Cardiac fibroblast (primary cell): ENCODE results near the gene TBC1D22B.
"Not testable (repeated sequence)": the region's sequence is repeated elsewhere in the genome, so short reads cannot be mapped to it uniquely, and the experiment has no call there.

Source experiments
- DNase-seq, 2 donors: peaks; one replicate each; pipeline versions ENCODE4 v3.0.0 to v3.0.0-alpha.2; 2010; ENCODE audit warnings: low read depth in 2 of 2
- H3K4me3 ChIP-seq, 2 donors: replicated peaks in 1 of 2; 1 replicate in 1 of 2; 2 replicates in 1 of 2; pipeline ENCODE4 v1.5.1; 2011; ENCODE audit warnings: low read depth in 2 of 2, low read length in 2 of 2, mild to moderate bottlenecking in 2 of 2, moderate library complexity in 1 of 2
- TF ChIP-seq, protein P1 (sequence below): IDR thresholded peaks from one replicate; pipeline ENCODE4 v1.5.1; 2011; ENCODE audit warnings: low read depth, mild to moderate bottlenecking, low read length, inconsistent platforms

TBC1D22B gene

DNA sequence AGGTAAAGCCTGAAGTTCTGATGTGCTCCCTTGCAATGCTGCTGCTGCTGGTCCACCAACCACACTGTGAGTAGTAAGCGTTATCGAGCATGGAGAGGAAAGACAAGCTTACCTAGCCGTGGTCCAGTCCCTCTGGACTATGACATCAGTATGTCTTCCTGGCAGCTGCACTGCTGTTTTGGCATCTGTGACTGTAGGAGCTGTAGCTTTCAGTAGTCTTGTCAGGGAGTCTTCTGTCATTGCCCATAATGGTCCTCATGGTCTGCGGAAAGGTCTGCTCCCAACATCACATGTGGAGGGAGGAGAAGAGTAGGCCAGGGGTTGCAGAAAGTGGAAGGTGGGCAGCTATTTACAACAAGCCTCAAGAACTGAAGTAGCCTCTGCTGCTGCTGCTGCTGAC, 27.2 kb downstream of the TBC1D22B start:
- no peak for DNase-seq
- TF ChIP-seq, protein P1, sequence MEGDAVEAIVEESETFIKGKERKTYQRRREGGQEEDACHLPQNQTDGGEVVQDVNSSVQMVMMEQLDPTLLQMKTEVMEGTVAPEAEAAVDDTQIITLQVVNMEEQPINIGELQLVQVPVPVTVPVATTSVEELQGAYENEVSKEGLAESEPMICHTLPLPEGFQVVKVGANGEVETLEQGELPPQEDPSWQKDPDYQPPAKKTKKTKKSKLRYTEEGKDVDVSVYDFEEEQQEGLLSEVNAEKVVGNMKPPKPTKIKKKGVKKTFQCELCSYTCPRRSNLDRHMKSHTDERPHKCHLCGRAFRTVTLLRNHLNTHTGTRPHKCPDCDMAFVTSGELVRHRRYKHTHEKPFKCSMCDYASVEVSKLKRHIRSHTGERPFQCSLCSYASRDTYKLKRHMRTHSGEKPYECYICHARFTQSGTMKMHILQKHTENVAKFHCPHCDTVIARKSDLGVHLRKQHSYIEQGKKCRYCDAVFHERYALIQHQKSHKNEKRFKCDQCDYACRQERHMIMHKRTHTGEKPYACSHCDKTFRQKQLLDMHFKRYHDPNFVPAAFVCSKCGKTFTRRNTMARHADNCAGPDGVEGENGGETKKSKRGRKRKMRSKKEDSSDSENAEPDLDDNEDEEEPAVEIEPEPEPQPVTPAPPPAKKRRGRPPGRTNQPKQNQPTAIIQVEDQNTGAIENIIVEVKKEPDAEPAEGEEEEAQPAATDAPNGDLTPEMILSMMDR, result no peak
- H3K4me3 ChIP-seq, result no peak overlapping the region

DNA sequence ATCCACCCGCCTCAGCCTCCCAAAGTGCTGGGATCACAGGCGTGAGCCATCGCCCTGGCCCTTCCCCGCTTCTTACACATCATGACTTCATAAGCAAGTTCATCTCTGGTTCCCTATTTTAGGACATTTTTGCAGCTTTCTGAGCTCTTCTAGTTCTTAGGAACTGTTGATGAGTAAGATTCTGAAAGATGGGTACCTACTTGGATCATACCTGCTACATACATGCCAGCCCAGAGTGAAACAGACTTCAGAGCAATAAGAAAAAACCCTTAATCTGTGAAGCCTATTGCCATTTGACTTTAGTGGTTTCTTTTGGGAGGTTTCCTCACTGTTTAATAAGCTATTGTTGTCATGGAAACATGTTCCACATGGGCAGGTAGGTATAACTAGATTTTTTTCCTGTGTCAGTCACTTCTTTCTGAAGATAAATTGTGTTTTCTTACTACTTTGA, 28.3 kb downstream of the TBC1D22B start:
- TF ChIP-seq, protein P1, result no peak
- DNase-seq, result no peak
- H3K4me3 ChIP-seq, result no peak overlapping the region

DNA sequence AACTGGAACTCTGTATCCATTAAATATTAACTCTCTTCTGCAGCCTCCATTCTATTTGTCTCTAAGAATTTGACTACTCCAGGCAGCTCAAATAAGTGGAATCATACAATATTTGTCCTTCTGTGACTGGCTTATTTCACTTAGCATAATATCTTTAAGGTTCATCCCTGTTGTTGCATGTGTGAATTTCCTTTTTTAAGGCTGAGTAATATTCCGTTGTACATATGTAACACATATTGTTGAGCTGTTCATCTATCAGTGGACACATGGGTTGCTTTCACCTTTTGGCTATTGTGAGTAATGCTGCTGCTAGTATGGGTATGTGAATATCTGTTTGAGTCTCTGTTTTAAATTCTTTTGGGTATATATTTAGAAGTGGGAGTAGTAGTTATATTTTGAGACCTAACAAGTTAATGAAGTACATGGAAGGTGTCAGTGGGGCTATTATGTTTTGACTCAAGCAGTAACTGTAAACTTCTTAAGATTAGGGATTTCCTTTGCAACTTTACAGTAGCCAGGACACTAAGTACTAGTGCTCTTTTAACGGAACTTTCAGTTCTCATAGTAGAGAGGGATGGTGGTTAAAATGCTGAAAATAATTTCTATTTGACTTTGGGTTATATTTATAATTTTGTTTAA, 30.1 kb downstream of the TBC1D22B start:
- no peak overlapping the region for H3K4me3 ChIP-seq
- TF ChIP-seq, protein P1, result no peak
- DNase-seq, result no peak

DNA sequence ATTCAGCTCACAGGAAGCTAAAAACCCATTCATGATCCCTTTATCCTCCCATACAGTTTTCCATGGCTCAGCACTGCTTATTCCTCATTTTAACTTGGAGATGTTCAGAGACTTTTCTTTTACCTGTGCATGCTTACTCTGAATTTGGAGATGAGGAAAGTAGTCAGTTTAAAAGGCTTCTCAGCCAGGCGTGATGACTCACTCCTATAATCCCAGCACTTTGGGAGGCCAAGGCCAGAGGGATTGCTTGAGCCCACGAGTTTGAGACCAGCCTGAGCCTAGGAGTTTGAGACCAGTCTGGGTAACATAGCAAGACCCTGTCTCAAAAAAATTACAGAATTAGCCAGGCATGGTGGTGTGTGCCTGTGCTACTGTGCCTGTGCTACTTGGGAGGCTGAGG, 30.7 kb downstream of the TBC1D22B start:
- DNase-seq, result no peak
- TF ChIP-seq, protein P1, result no peak
- H3K4me3 ChIP-seq, result no peak overlapping the region

DNA sequence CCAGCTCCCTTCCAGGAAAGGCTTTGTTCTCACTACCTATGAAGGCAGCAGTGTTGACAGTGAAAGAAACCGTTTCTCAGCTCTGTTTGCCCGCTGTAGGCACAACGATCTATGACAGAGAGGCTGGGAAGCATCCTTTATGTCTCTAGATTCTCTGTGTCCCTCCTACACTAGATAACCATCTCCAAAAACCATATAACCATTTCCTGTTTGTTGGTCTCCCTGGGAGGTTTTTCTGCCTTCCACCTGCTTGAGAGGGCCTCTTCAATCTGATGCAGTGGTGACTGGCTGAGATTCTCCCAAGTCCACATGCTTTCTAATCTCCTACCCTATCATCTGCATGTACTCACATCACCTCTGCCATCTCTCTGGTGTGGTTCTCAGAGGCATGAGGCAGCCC, 32.4 kb downstream of the TBC1D22B start:
- no peak overlapping the region for H3K4me3 ChIP-seq
- TF ChIP-seq, protein P1, result no peak
- no peak for DNase-seq

DNA sequence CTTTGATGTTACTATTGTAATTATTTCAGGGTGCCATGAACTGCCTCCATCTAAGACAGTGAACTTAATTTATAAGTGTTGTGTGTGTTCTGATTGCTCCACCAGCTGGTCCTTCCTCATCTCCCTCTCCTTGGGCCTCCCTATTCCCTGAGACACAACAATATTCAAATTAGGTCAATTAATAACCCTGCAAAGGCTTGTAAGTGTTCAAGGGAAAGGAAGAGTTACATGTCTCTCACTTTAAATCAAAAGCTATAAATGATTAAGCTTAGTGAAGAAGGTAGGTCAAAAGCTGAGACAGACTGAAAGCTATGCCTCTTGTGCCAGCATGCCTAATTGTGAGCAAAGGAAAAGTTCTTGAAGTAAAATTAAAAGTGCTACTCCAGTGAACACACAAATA, 35.9 kb downstream of the TBC1D22B start:
- no peak overlapping the region for H3K4me3 ChIP-seq
- no peak for DNase-seq
- TF ChIP-seq, protein P1, result no peak

DNA sequence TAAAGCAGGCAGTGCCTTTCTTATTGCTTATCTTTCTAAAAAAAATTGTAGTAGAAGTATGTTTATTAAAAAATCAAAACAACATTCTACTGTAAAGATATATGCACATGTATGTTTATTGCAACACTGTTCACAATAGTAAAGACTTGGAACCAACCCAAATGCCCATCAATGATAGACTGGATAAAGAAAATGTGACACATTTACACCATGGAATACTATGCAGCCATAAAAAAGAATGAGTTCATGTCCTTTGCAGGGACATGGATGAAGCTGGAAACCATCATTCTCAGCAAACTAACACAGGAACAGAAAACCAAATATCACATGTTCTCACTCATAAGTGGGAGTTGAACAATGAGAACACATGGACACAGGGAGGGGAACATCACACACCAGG, 40.1 kb downstream of the TBC1D22B start:
- not testable (repeated sequence) for DNase-seq, H3K4me3 ChIP-seq
